PC-9 (cell line): ENCODE data around the gene CPB2. TPM values are rescaled to one million over a fixed set of nuclear protein-coding genes. Genes with fewer than 3 reads are reported as not detected.

ENCODE experiments used
- BruUV-seq: library from RNA; stranded (reverse); fragments of 400-500 nt; replicated peaks from 2 replicates; lab custom pipeline; 2021; lab: Mats Ljungman, UMichigan
- CTCF ChIA-PET: fragments of 300-600 bp; sonication (Branson Sonifier 250); formaldehyde crosslinking; loops from one replicate; lab custom pipeline; 2022; ENCODE audit warnings: antibody characterized with exemption; lab: Charles Lee
- POLR2A ChIA-PET: fragments of 300-600 bp; sonication (Branson Sonifier 250); formaldehyde crosslinking; loops from one replicate; lab custom pipeline; 2022; ENCODE audit warnings: antibody characterized with exemption; ENCODE audit not compliant: unreplicated experiment; lab: Charles Lee
- DNase-seq, 2 experiments: peaks; one replicate each; pipeline versions ENCODE4 v3.0.0 to v3.0.0-alpha.2; 2015 to 2022; ENCODE audit warnings: mixed read lengths in 1 of 2
- H2AFZ ChIP-seq: fragments of 200-600 bp; sonication (generic); 2 replicates; pipeline ENCODE4 v1.8.1; 2017; ENCODE audit warnings: antibody characterized with exemption
- H3F3A ChIP-seq: fragments of 200-600 bp; sonication (generic); 2 replicates; pipeline ENCODE4 v1.8.1; 2017; ENCODE audit warnings: antibody characterized with exemption, mild to moderate bottlenecking, low read depth; ENCODE audit not compliant: insufficient read depth
- H3K27ac ChIP-seq: fragments of 200-600 bp; sonication (generic); 2 replicates; pipeline ENCODE4 v1.6.1; 2016; ENCODE audit warnings: mixed run types
- H3K27me3 ChIP-seq: fragments of 200-600 bp; sonication (generic); 2 replicates; pipeline ENCODE4 v1.6.1; 2016; ENCODE audit warnings: low read depth, mixed run types; ENCODE audit not compliant: insufficient read depth
- H3K36me3 ChIP-seq: fragments of 200-600 bp; sonication (generic); 2 replicates; pipeline ENCODE4 v1.6.1; 2016; ENCODE audit warnings: low read depth, mixed run types
- H3K4me1 ChIP-seq: fragments of 200-600 bp; sonication (generic); replicated peaks from 2 replicates; pipeline ENCODE4 v1.6.1; 2016; ENCODE audit warnings: mixed run types; ENCODE audit not compliant: insufficient read depth
- H3K4me2 ChIP-seq: fragments of 200-600 bp; sonication (generic); 2 replicates; pipeline ENCODE4 v1.6.1; 2017; ENCODE audit warnings: mixed run types
- H3K4me3 ChIP-seq: fragments of 200-600 bp; sonication (generic); 2 replicates; pipeline ENCODE4 v1.6.1; 2016; ENCODE audit warnings: mixed run types
- H3K79me2 ChIP-seq: fragments of 200-600 bp; sonication (generic); 2 replicates; pipeline ENCODE4 v1.6.1; 2017; ENCODE audit warnings: low read depth, mixed run types
- H3K9me2 ChIP-seq: fragments of 200-600 bp; sonication (generic); 2 replicates; pipeline ENCODE4 v1.8.1; 2017; ENCODE audit warnings: mild to moderate bottlenecking; ENCODE audit not compliant: insufficient read depth
- H3K9me3 ChIP-seq: fragments of 200-600 bp; sonication (generic); 2 replicates; pipeline ENCODE4 v1.8.1; 2016; ENCODE audit warnings: low read depth; ENCODE audit not compliant: insufficient read depth
- H4K20me1 ChIP-seq: fragments of 200-600 bp; sonication (generic); 2 replicates; pipeline ENCODE4 v1.8.1; 2017; ENCODE audit not compliant: insufficient read depth
- EZH2 ChIP-seq: fragments of 200-600 bp; sonication (generic); IDR thresholded peaks from 2 replicates; pipeline ENCODE4 v1.8.0; 2017; ENCODE audit warnings: antibody characterized with exemption, low read depth
- intact Hi-C: fragments of 100-400 bp; cut with micrococcal nuclease; formaldehyde crosslinking; loops from one replicate; pipeline ENCODE4 v1.10.0; 2022; ENCODE audit not compliant: unreplicated experiment
- total RNA-seq: library from RNA; stranded (reverse); gene quantifications from 2 replicates; pipeline ENCODE4 v1.2.3, GENCODE V29; 2021
- TF ChIP-seq, protein P1 (sequence below): fragments of 200-600 bp; sonication (generic); conservative IDR thresholded peaks from 2 replicates; pipeline ENCODE4 v1.6.1; 2017; ENCODE audit warnings: mixed run types, antibody characterized with exemption, mild to moderate bottlenecking, moderate library complexity

The CPB2 gene
- total RNA-seq, 1 experiment from 2014 or later = not detected

DNA sequence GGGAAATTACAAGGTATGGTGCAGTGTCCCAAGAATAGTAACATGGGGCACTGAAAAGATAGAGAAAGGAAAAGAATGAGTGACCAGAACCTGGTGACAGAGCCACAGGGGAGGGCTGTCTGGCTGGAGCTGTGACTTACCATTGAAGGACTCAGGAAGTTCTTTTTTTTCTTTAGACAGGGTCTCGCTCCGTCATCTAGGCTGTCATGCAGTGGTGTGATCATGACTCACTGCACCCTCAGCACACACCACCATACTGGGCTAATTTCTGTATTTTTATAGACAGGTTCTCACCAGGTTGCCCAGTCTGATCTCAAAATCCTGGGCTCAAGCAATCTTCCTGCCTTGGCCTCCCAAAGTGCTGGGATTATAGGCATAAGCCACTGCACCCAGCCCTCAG lies 8.8 kb upstream of the CPB2 start:
- CTCF ChIA-PET = no interaction called here
- H3K27ac ChIP-seq = no peak overlapping the region

DNA sequence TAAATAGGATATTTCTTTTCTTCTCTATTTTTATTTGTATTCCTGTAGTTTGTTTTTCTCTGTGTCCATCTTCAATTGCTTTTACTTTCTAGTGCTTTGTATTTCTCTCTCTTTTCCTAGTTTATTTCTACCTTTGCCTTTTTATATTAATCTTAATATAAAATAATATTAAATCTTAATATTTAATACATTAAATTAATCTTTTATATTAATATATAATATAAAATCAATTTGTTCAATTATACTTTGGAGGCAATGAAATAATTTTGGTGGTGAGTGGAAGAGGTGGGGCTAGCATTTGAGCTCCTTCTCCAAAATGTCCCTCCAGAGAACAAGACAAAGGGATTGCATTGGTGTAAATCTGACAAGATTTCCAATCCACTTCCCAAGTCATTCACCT lies 6.3 kb upstream of the CPB2 start:
- DNase-seq = no peak
- no peaks in the 10 kb centered on the region for H3K9me3 ChIP-seq
- no peaks in the 10 kb centered on the region for H3K4me1 ChIP-seq
- TF ChIP-seq, protein P1, sequence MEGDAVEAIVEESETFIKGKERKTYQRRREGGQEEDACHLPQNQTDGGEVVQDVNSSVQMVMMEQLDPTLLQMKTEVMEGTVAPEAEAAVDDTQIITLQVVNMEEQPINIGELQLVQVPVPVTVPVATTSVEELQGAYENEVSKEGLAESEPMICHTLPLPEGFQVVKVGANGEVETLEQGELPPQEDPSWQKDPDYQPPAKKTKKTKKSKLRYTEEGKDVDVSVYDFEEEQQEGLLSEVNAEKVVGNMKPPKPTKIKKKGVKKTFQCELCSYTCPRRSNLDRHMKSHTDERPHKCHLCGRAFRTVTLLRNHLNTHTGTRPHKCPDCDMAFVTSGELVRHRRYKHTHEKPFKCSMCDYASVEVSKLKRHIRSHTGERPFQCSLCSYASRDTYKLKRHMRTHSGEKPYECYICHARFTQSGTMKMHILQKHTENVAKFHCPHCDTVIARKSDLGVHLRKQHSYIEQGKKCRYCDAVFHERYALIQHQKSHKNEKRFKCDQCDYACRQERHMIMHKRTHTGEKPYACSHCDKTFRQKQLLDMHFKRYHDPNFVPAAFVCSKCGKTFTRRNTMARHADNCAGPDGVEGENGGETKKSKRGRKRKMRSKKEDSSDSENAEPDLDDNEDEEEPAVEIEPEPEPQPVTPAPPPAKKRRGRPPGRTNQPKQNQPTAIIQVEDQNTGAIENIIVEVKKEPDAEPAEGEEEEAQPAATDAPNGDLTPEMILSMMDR = no peak
- no peak for TF ChIP-seq EZH2
- H3K36me3 ChIP-seq = no peaks in the 10 kb centered on the region
- H3K27ac ChIP-seq = no peak overlapping the region
- no peak overlapping the region for H2AFZ ChIP-seq
- no peaks in the 10 kb centered on the region for H3F3A ChIP-seq
- POLR2A ChIA-PET = no interaction called here
- no peaks in the 10 kb centered on the region for H3K9me2 ChIP-seq
- BruUV-seq = no TSS peak
- no peak overlapping the region for H3K4me2 ChIP-seq
- CTCF ChIA-PET = no interaction called here
- intact Hi-C loops = no loop called here
- H3K79me2 ChIP-seq = no peaks in the 10 kb centered on the region
- H4K20me1 ChIP-seq = no peaks in the 10 kb centered on the region
- H3K27me3 ChIP-seq = no peaks in the 10 kb centered on the region
- no peak overlapping the region for H3K4me3 ChIP-seq

More for the DNA sequence above, 8.8 kb upstream of the CPB2 start:
- H3K4me1 ChIP-seq = no peaks in the 10 kb centered on the region
- no peaks in the 10 kb centered on the region for H3K9me2 ChIP-seq
- intact Hi-C loops = no loop called here
- no peaks in the 10 kb centered on the region for H4K20me1 ChIP-seq
- H3K27me3 ChIP-seq = no peaks in the 10 kb centered on the region
- H3K4me3 ChIP-seq = no peak overlapping the region
- no peaks in the 10 kb centered on the region for H3K9me3 ChIP-seq
- no TSS peak for BruUV-seq
- no peak overlapping the region for H2AFZ ChIP-seq
- TF ChIP-seq, protein P1 = no peak
- no peak for TF ChIP-seq EZH2
- no peaks in the 10 kb centered on the region for H3K79me2 ChIP-seq
- H3K36me3 ChIP-seq = no peaks in the 10 kb centered on the region
- H3F3A ChIP-seq = no peaks in the 10 kb centered on the region
- POLR2A ChIA-PET = no interaction called here
- peak in 1 of 2 experiments; percentile 11 for DNase-seq
- H3K4me2 ChIP-seq = no peak overlapping the region

DNA sequence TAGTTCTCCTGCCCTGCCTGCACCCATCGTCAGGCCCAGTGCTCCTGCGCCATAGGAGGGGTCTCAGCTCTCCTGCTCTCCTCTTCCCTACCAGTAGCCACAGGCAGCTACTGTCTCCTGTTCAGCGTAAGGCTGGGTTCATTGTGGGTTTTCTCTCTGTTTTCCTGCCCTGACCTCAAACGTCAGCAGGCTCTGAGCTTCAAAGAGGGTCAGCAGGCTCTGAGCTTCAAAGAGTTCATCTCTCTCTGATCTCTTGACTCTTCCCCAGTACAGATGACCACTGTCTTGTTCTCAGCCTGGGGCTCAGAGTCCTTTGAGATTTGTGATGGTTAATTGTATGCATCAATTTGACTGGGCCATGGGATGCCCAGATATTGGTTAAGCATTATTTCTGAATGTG lies 4.6 kb upstream of the CPB2 start:
- Histone ChIP-seq H3K4me3 (no peak overlapping the region), H3K27me3 (no peaks in the 10 kb centered on the region), H3K36me3 (no peaks in the 10 kb centered on the region), H3K4me2 (no peak overlapping the region), H3K79me2 (no peaks in the 10 kb centered on the region), H3K9me3 (no peaks in the 10 kb centered on the region), H2AFZ (no peak overlapping the region), H3K4me1 (no peaks in the 10 kb centered on the region), H3K27ac (no peak overlapping the region), H4K20me1 (no peaks in the 10 kb centered on the region), H3F3A (no peaks in the 10 kb centered on the region), H3K9me2 (no peaks in the 10 kb centered on the region)
- no TSS peak for BruUV-seq
- ChIA-PET POLR2A (no interaction called here), CTCF (no interaction called here)
- intact Hi-C loops = no loop called here
- TF ChIP-seq, protein P1 = no peak
- TF ChIP-seq EZH2 = no peak
- DNase-seq = no peak
